Urothelium cell line (cell line): ENCODE data around the gene ELMO1.
A peak's percentile ranks its signal among the peaks of the same experiment; 100 is the strongest.
"Not testable (repeated sequence)": the region's sequence is repeated elsewhere in the genome, so short reads cannot be mapped to it uniquely, and the experiment has no call there.

ENCODE experiments used
- DNase-seq: peaks from one replicate; pipeline ENCODE4 v3.0.0; 2011; ENCODE audit warnings: low spot score, mixed read lengths
- FAIRE-seq: peaks from 2 replicates; lab custom pipeline; 2011; peaks lifted over from hg19 to GRCh38; lab: Jason Lieb, UNC

Gene ELMO1

GRCh38 chr7:37000511-37000910 lies 448.2 kb downstream of the ELMO1 start:
- no peak for DNase-seq

GRCh38 chr7:36999626-37000485 lies 448.8 kb downstream of the ELMO1 start:
- FAIRE-seq = no peak
- DNase-seq = no peak

More at GRCh38 chr7:37000511-37000910, 448.2 kb downstream of the ELMO1 start:
- no peak for FAIRE-seq

- DNase-seq = no peak
- FAIRE-seq = no peak
These were observed 452.9 kb downstream of the ELMO1 start for GRCh38 chr7:36995776-36996175.

DNA sequence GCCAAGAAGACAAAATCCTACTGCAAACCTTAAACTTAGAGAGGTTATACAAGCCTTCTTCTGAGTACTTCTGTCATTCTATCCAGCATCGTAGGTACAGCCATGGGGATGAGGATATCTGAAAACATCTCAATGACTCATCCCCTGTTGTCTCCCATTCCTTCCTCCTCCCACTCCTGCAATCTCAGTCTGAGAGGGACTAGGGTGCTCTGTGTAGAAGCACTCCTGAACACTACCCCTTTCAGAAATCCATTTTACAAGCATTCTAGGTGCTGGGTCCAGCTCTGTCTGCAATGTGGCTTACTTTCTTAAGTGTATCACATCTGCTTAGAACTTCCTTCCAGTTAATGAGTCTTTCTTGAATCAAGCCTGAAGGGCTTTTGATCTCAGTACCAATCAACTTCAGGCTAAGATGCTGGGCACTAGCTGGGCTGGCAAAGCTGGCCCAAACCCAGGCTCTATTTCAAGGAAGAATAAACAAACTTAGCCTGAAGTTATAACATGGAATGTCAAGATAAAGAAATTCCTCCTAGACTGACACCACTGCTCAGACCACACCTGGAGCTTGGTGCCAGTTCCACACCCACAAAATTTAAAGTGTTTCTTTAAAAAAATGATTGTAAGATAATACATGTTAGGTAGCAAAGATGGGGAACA lies 454.1 kb downstream of the ELMO1 start:
- peak; percentile 56 for DNase-seq
- no peak for FAIRE-seq

DNA sequence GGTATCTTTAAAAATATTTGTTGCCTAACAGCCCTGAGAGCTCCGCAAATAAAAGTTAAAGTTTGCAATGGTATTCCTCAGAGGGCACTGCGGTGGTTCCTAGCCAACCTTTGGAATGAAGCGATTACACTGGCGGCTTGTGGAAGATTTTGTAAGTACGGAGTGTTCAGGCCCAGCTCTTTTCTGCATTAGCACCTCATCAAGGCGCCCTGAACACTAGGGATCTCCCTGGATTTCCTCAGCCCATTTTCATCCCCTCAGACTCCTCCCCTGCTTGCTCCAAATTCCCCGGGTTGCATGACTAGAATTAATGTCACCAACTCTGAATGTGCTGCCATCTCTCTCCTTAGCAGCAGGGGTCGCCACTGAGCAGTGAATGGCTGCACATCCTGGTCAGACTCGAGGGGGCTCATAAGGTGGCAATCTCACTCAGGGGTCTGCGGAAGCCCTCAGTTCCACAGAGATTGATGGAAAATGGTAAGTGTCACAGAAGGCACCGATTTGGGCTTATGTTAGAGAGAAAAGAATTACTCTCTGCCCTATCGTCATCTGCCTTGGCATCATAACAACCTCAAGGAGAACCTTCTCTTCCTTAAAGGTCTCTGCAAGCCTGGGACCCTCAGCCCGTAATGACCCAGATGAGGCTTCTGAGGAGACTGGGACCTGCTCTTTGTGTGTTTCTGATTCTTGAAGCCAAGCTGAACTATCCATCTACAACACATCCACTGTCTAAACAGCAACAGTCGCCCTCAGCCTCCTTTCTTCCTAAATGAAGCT lies 461.5 kb downstream of the ELMO1 start:
- DNase-seq = peak; percentile 85
- FAIRE-seq = peak; percentile 30

- FAIRE-seq (peak; percentile 46), DNase-seq (peak; percentile 46)
These were observed 462.1 kb downstream of the ELMO1 start for GRCh38 chr7:36986511-36986933.

- DNase-seq (no peak), FAIRE-seq (no peak)
These were observed 462.7 kb downstream of the ELMO1 start for GRCh38 chr7:36985866-36986400.

- no peak for DNase-seq
- no peak for FAIRE-seq
These were observed 463.3 kb downstream of the ELMO1 start for GRCh38 chr7:36985316-36985715.

- DNase-seq (no peak), FAIRE-seq (no peak)
These were observed 463.9 kb downstream of the ELMO1 start for GRCh38 chr7:36984710-36985312.

DNA sequence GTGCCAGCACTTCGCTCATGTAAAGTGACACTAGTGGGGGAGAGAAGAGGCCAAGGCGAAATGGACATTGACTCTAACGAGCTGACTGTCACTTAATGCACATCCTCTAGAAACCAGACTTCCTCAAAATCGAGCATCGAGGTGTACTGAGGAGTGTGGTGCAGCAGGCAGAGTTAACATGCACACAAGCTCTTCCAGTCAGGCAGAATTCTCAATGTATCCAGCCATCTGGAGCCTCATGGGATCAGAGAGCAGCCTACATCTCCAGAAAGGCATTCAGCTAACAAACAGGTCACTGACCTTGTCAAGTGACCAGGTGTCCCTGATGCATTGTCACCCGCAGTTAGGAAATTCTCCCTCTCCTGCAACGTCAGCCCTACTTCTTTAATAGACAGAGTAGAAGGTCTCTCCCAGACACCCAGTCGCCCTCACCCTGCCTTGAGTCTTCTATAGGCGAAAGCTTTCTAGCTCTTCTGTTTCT lies 464.6 kb downstream of the ELMO1 start:
- FAIRE-seq = peak; percentile 79
- DNase-seq = no peak

DNA sequence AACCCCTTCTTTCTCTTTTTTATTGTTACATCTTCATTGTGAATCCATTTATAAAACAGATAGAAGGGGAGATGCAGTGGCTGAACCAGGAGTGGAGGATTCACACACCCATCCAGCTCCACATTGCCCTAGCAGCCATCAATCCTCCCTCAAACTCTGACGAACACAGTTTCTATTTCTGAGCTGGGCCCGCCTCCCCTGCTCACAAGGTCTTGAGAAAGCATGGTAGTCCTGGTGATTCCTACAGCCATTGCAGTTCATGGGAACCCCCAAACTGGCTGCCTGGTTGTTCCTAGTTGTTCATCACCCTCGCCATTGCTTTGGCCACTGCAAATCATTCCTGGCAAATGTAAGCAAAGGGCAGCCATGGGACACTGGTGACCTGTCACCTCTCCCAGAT lies 465.9 kb downstream of the ELMO1 start:
- FAIRE-seq (no peak), DNase-seq (no peak)

DNA sequence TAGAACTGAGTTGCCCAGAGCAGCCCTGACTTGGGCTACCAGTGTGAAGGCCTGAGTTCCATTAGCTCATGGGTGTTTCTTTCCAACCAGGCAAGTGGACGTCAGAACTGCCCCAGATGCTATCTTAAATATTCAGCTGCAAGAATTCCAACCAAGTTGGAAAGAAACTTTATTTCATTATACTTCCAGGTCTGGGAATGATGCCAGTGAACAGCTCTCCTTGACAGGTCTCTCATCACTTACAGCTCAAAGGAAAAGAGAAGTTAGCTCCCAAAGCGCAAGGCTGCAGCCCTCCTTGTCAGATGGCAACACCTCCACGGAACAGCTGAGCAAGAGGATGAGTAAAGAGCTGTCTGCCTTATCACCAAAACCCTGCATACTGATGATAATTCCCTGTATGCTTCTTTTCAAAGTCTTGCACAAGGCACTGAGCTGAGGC lies 468.8 kb downstream of the ELMO1 start:
- no peak for FAIRE-seq
- no peak for DNase-seq

- DNase-seq = no peak
- peak; percentile 44 for FAIRE-seq
These were observed 470.2 kb downstream of the ELMO1 start for GRCh38 chr7:36978461-36978860.

DNA sequence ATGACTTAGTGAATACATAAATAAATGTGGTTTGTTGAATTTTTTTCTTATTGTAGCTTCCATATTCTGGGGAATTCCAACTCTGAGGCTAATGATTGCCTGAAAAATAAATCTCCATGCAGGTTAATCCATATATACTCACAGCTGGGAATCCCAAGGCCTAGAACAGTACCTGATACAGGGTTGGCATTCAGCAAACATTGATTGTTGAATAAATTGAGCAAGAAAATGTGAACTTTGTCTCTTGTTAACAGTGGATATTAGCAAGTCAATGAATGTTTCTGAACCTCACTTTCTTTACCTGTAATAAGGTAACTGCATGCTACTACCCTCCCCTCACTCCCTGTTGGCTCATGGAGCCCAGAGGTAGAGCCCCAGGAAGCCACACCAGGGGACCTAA lies 470.8 kb downstream of the ELMO1 start:
- FAIRE-seq = no peak

GRCh38 chr7:36973534-36973933 lies 475.1 kb downstream of the ELMO1 start:
- not testable (repeated sequence) for FAIRE-seq, DNase-seq

More for the DNA sequence above, 470.8 kb downstream of the ELMO1 start:
- no peak for DNase-seq

DNA sequence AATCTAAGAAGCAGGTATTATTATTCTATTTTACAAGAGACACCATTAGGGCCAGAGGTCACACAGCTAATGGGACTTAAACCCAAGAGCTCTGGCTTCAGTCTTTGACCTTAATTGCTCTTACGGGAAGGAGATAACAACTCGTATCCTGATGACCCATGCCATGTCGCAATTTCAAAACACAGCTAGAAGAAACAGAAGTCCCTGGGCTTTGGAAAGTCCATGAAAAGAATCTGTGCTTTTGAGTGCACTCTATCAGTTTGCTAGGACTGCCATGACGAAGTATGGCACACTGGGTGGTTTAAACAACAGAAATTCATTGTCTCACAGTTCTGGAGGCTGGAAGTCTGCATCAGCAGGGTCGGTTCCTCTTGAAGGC lies 476.5 kb downstream of the ELMO1 start:
- DNase-seq (no peak), FAIRE-seq (no peak)

GRCh38 chr7:36971515-36972139 lies 477.0 kb downstream of the ELMO1 start:
- no peak for FAIRE-seq
- DNase-seq = no peak

DNA sequence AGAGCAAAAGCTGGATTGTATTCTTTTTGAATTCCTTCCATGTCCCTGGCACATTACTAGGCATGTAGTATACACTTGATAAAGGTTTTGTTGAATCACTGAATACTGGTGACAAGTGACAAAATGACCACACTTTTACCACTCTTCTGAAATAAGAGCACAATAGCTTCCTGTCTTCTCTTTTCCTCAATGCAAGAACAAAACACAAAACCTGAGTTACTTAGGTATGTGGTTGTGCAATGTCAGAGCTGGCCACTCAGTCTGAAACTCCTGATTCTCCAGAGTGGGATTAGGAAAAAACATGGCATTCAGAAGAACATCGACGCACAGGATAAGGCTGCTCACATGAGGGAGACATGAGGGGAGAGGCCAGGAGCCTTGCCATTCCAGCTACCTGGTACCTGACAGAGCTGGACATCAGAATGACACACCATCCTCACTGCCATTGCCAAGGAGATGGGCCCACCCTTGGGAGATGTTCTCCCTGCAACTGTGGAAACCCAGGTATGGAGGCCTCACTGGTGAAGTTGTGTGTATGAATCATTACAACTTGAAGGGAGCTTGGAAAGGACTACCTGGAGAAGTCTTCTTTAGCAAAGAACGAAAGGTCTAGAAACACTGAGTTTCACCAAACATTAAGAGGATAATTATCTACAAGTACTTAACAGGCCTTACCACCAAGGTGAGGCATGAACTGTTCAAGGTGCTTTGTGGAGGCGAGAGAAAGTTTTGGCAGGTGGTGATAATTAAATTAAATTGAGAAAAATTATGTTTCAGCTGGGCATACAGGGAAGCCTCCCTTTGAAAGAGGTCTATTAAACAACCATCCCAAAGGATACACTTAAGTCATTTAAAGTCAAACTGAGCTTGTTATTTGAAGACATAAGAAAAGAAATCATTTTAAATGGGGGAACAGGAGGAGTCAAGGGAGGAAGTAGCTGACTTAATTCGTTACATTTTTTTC lies 477.8 kb downstream of the ELMO1 start:
- FAIRE-seq (no peak), DNase-seq (no peak)

DNA sequence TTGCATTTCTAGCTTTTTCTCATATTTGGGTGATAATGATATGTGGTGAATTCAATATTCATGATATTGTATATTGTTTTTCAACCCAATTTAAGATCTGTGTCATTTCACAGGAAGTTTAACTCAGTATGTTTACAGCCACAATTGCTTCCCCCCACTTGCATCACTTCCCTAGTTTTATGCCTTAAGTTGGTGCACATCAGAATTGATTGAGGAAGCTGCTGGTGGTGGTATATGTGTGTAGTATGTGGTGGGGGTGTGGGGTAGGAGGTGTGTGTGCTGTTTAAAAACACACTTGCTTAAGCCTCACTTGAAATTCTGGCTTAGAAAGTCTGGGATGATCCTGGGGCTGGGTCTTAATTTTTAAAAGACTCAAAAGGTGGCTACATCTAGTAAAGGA lies 479.3 kb downstream of the ELMO1 start:
- FAIRE-seq = no peak
- no peak for DNase-seq
